Activated CD4-positive, alpha-beta memory T cell treated with anti-CD3 and anti-CD28 coated beads, Interleukin-2, amount 10 ng/mL, durations not matched to agents 7 days and 5 days (primary cell): ENCODE measurements around the gene IL23R. TPM values are rescaled to one million over a fixed set of nuclear protein-coding genes. Genes with fewer than 3 reads are reported as not detected.

Source experiments
- CTCF ChIA-PET: fragments of 350-600 bp; sonication (Branson Sonifier 250); formaldehyde crosslinking; loops from one replicate; lab custom pipeline; 2021; ENCODE audit warnings: antibody characterized with exemption, inconsistent platforms; lab: Charles Lee
- POLR2A ChIA-PET: fragments of 350-600 bp; sonication (Branson Sonifier 250); formaldehyde crosslinking; loops from one replicate; lab custom pipeline; 2021; ENCODE audit warnings: antibody characterized with exemption; lab: Charles Lee
- DNase-seq: peaks from one replicate; pipeline ENCODE4 v3.0.0-alpha.2; 2020
- H3K27ac Mint-ChIP-seq: one replicate; pipeline ENCODE4 v1.8.0; 2021; ENCODE audit warnings: mild to moderate bottlenecking, mixed read lengths
- H3K27me3 Mint-ChIP-seq: one replicate; pipeline ENCODE4 v1.8.0; 2021; ENCODE audit warnings: mixed read lengths
- H3K36me3 Mint-ChIP-seq: one replicate; pipeline ENCODE4 v1.8.0; 2021; ENCODE audit warnings: low read depth, mixed read lengths
- H3K4me1 Mint-ChIP-seq: one replicate; pipeline ENCODE4 v1.8.0; 2021; ENCODE audit warnings: mixed read lengths
- H3K4me3 Mint-ChIP-seq: one replicate; pipeline ENCODE4 v1.8.0; 2021; ENCODE audit warnings: mild to moderate bottlenecking, mixed read lengths
- H3K9me3 Mint-ChIP-seq: one replicate; pipeline ENCODE4 v1.8.0; 2021; ENCODE audit warnings: mixed read lengths
- total RNA-seq, 2 experiments: library from RNA; stranded (reverse); gene quantifications; one replicate each; pipeline ENCODE4 v1.2.3, GENCODE V29; 2021

The IL23R gene
- total RNA-seq, 2 experiments from 2014 or later = 4.2 to 5.0 TPM

DNA sequence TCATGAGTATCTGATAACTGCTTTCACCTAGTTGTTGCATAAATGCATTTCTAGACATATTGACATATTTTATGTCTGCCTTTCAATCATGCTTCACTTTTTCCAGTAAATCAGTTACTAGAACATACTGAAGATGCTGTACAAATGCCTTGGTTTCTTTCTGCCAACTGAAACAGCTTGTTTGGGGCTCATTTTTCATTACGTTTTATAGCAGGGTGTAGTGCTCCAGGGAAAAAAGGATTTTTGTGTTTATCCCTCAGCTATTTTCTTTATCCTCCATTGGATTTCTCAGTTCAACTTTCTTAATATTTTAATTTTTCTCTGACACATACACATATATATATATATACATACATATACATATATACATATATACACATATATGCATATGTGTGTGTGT lies 51.7 kb downstream of the IL23R start:
- no peaks in the 10 kb centered on the region for H3K9me3 Mint-ChIP-seq
- POLR2A ChIA-PET = no interaction called here
- no peak overlapping the region for H3K4me3 Mint-ChIP-seq
- no peak for DNase-seq
- H3K36me3 Mint-ChIP-seq = peaks cover 3% of the 10 kb centered on the region
- H3K27ac Mint-ChIP-seq = no peak overlapping the region
- CTCF ChIA-PET = interaction anchor here (1.0 to 10.7 kb wide), 2 partner anchors 9 to 281 kb away, joined by 3 to 199 read pairs; no protein-coding TSS in a partner anchor
- H3K4me1 Mint-ChIP-seq = peaks cover 12% of the 10 kb centered on the region
- no peaks in the 10 kb centered on the region for H3K27me3 Mint-ChIP-seq

DNA sequence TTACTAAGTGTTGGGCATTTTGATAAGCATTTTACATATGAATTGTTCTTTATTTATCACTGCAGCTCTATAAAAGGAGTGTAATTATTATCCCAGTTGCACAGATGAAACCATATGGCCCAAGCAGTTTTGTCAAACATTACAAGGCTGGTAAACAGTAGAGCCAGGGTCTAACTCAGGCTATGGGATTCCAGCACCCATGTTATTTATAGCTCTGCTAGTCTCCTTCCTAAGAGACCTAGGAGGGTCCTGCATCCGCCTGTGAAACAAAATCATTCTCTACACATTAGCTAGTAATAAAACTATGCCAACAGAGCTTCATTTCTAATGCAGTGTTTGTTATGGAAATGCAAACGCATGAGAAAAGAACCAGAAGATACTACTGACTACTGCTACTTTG lies 58.6 kb downstream of the IL23R start:
- H3K9me3 Mint-ChIP-seq = no peaks in the 10 kb centered on the region
- no peak overlapping the region for H3K4me3 Mint-ChIP-seq
- DNase-seq = no peak
- CTCF ChIA-PET = interaction anchor here (1.4 to 2.7 kb wide), 3 partner anchors 10 to 276 kb away, joined by 6 to 13 read pairs (median 9); no protein-coding TSS in a partner anchor
- POLR2A ChIA-PET = no interaction called here
- H3K27ac Mint-ChIP-seq = no peak overlapping the region
- no peaks in the 10 kb centered on the region for H3K27me3 Mint-ChIP-seq
- peaks cover 7% of the 10 kb centered on the region for H3K4me1 Mint-ChIP-seq
- H3K36me3 Mint-ChIP-seq = no peaks in the 10 kb centered on the region

DNA sequence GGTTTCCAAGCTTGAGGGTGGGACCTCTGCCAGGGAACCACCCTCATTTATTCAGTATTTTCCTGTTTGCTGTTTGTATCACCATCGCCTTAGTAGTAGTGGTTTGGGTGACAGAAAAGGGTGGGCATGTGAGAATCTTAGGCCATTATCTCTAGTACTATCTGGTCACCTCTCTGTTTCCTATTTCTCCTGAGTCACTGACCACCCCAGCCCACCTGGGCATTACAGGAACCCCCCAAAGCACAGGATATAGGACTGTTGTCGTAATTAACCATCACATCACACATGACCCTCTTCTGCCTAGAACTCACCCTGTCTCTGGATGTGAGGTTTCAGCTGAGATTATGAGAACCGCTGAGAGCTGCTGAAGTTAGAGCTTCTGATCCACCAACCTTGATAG lies 60.4 kb downstream of the IL23R start:
- DNase-seq = no peak
- peaks cover 7% of the 10 kb centered on the region for H3K4me1 Mint-ChIP-seq
- no peaks in the 10 kb centered on the region for H3K27me3 Mint-ChIP-seq
- CTCF ChIA-PET = interaction anchor here (2.0 kb wide), 1 partner anchor 12 kb away, joined by 7 read pairs; no protein-coding TSS in a partner anchor
- H3K4me3 Mint-ChIP-seq = no peak overlapping the region
- no peaks in the 10 kb centered on the region for H3K36me3 Mint-ChIP-seq
- POLR2A ChIA-PET = no interaction called here
- no peak overlapping the region for H3K27ac Mint-ChIP-seq
- no peaks in the 10 kb centered on the region for H3K9me3 Mint-ChIP-seq

- CTCF ChIA-PET = interaction anchor here (2.0 kb wide), 1 partner anchor 12 kb away, joined by 7 read pairs; no protein-coding TSS in a partner anchor
- peaks cover 7% of the 10 kb centered on the region for H3K4me1 Mint-ChIP-seq
- no peaks in the 10 kb centered on the region for H3K27me3 Mint-ChIP-seq
- H3K27ac Mint-ChIP-seq = no peak overlapping the region
- no peak for DNase-seq
- no peaks in the 10 kb centered on the region for H3K36me3 Mint-ChIP-seq
- H3K4me3 Mint-ChIP-seq = no peak overlapping the region
- no peaks in the 10 kb centered on the region for H3K9me3 Mint-ChIP-seq
- POLR2A ChIA-PET = no interaction called here
These were observed 60.9 kb downstream of the IL23R start for GRCh38 chr1:67227196-67227595.

- ChIA-PET CTCF (interaction anchor here (1.1 to 2.4 kb wide), 3 partner anchors 14 to 333 kb away, joined by 3 to 9 read pairs (median 5); no protein-coding TSS in a partner anchor), POLR2A (no interaction called here)
- H3K9me3 Mint-ChIP-seq = no peaks in the 10 kb centered on the region
- no peaks in the 10 kb centered on the region for H3K36me3 Mint-ChIP-seq
- no peaks in the 10 kb centered on the region for H3K27me3 Mint-ChIP-seq
- peaks cover 7% of the 10 kb centered on the region for H3K4me1 Mint-ChIP-seq
- no peak for DNase-seq
- H3K27ac Mint-ChIP-seq = no peak overlapping the region
- H3K4me3 Mint-ChIP-seq = no peak overlapping the region
These were observed 62.5 kb downstream of the IL23R start for GRCh38 chr1:67228791-67229190.

DNA sequence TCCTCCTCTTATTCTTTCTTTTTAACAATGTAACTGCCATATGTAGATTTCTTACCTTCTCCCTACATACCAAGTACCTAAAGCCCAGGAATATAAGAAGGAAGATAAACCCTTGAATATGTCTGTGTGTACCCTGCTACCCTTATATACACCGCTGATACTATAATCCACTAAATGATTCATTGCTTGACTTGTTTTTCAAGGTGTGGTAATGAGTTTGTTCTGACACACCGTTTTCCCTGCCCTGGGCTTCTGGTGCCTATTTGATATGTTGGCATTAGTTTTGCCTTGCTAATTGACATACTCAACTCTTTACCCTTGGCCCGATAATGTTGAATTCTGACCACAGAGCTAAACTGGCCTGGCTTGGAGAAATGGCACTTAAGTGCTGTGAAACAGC lies 64.3 kb downstream of the IL23R start:
- CTCF ChIA-PET = interaction anchor here (1.5 to 2.4 kb wide), 2 partner anchors 16 to 19 kb away, joined by 3 to 9 read pairs; no protein-coding TSS in a partner anchor
- H3K9me3 Mint-ChIP-seq = no peaks in the 10 kb centered on the region
- no peaks in the 10 kb centered on the region for H3K36me3 Mint-ChIP-seq
- DNase-seq = no peak
- POLR2A ChIA-PET = no interaction called here
- no peak overlapping the region for H3K4me3 Mint-ChIP-seq
- H3K4me1 Mint-ChIP-seq = peaks cover 9% of the 10 kb centered on the region
- no peak overlapping the region for H3K27ac Mint-ChIP-seq
- H3K27me3 Mint-ChIP-seq = no peaks in the 10 kb centered on the region

DNA sequence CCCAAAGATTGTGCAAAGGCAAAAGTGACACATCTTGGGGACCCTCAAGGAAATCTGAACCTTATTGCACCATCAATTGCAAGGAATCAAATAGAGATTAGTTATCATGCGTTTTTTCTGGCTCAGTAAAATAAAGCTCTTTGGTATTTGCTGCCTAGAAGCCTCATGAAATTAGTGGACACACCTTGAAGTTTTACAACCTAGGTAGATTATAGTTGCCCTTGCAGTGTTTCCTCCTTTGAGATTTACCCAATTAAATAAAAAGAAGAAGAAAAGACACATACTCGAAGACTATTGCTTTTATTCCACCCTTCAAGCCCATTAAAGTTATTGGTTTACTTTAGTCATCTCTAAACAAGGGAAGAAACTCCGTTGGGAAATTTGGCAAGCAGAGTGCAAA lies 70.0 kb downstream of the IL23R start:
- H3K4me3 Mint-ChIP-seq = no peak overlapping the region
- DNase-seq = no peak
- H3K27me3 Mint-ChIP-seq = no peaks in the 10 kb centered on the region
- no peak overlapping the region for H3K27ac Mint-ChIP-seq
- no peaks in the 10 kb centered on the region for H3K9me3 Mint-ChIP-seq
- H3K4me1 Mint-ChIP-seq = peaks cover 5% of the 10 kb centered on the region
- CTCF ChIA-PET = no interaction called here
- POLR2A ChIA-PET = no interaction called here
- H3K36me3 Mint-ChIP-seq = peaks cover 17% of the 10 kb centered on the region

GRCh38 chr1:67239738-67240137 lies 73.5 kb downstream of the IL23R start:
- CTCF ChIA-PET = no interaction called here
- Mint-ChIP-seq H3K4me1 (peaks cover 3% of the 10 kb centered on the region), H3K36me3 (peaks cover 29% of the 10 kb centered on the region), H3K9me3 (peaks cover 7% of the 10 kb centered on the region), H3K4me3 (no peak overlapping the region), H3K27ac (no peak overlapping the region), H3K27me3 (no peaks in the 10 kb centered on the region)
- POLR2A ChIA-PET = no interaction called here
- no peak for DNase-seq

- H3K27ac Mint-ChIP-seq = no peak overlapping the region
- H3K9me3 Mint-ChIP-seq = peaks cover 7% of the 10 kb centered on the region
- CTCF ChIA-PET = interaction anchor here (1.1 kb wide), 2 partner anchors 27 to 259 kb away, joined by 3 to 4 read pairs; no protein-coding TSS in a partner anchor
- DNase-seq = no peak
- POLR2A ChIA-PET = no interaction called here
- peaks cover 3% of the 10 kb centered on the region for H3K4me1 Mint-ChIP-seq
- H3K27me3 Mint-ChIP-seq = no peaks in the 10 kb centered on the region
- no peak overlapping the region for H3K4me3 Mint-ChIP-seq
- peaks cover 42% of the 10 kb centered on the region for H3K36me3 Mint-ChIP-seq
These were observed 75.0 kb downstream of the IL23R start for GRCh38 chr1:67241200-67241746.

DNA sequence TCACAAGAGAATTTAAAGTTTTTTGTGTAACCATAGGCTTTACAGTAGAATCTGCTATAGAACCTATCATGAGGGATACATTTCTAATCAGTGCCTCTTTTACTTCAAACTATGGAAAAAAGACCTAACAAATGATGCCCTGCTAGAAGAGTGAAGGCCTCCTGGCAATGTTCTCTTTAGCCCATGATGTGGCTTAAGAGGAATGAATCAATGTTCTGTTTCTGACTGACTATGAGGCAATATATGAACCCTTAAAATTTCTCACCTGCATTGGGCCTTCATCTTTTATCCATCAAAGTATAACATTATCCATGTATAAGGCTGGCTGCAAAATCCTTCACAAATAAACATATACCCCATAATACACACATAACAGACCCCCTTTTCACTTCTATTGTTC lies 75.8 kb downstream of the IL23R start:
- Mint-ChIP-seq H3K27ac (no peak overlapping the region), H3K36me3 (peaks cover 47% of the 10 kb centered on the region), H3K9me3 (peaks cover 7% of the 10 kb centered on the region), H3K4me3 (no peak overlapping the region), H3K4me1 (peaks cover 3% of the 10 kb centered on the region), H3K27me3 (no peaks in the 10 kb centered on the region)
- POLR2A ChIA-PET = no interaction called here
- no peak for DNase-seq
- CTCF ChIA-PET = interaction anchor here (1.1 kb wide), 1 partner anchor 258 kb away, joined by 3 read pairs; no protein-coding TSS in a partner anchor

DNA sequence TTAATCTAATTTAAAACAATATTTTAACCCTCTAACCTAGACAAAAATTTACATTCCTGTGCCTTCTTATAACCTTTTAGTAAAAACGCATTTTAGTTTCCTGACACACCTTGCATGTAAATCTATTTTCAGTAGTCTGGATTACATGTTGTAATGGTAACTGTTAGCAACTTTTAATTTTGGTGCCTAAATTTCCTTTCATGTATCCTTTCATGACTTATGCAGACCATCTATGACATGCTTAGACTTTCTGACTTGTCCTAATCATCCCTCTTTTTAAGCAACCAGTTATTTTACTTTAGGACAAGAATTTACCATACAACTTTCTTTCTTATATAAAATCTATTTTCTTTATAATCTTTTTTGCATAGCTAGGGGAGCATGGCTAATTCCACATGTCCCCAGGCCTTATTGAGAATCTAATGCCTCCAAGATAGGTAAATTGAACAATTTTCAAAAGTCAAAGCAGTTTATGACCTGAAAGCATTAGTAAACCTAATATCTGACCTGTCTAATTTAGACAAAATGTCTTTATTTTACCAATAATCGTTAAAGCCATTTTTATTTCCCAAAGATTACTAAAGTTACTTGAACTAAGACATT lies 83.9 kb downstream of the IL23R start:
- H3K36me3 Mint-ChIP-seq = peaks cover 41% of the 10 kb centered on the region

DNA sequence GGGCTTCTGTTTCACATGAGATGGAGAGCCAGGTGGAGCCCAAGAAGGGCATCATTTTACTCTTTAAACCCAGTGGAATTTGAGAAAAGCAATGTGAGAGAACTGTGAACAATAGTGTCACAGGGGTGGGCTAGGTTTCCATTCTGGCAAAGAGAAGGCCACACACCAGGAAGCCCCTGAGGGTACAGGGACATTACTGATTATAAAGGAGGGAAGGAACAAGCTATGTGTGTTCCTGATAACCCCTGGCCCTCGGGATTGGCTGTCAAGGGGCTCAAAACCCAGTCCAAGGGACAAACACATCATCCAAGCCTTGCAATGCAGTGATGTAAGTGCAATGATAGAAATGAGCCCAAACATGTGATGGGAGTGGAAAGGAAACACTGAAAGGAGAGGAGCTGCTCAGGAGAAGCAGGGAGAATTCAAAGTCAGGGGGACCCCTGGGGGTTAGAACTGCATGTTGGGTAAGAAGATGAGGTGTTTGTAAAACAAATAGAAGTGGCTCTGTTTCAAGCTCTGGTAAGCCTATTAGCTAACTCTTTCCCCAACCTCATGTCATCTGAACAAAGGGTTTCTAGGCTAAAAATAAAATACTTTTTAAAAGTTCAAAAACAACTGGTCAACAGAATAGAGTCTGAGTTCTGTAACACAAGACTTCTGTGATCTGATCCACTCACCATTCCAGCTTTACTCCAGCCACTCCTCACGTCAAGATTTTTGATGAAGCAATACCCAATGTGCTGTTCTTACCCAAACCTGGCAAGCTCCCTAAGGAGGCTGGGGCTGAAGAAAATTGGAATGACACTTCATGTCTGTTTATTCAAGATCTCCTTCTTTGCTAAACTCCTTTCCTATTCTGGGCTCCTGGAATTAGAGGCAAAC lies 90.3 kb downstream of the IL23R start:
- Mint-ChIP-seq H3K9me3 (peaks cover 3% of the 10 kb centered on the region), H3K36me3 (peaks cover 10% of the 10 kb centered on the region), H3K27me3 (no peaks in the 10 kb centered on the region), H3K4me1 (peaks cover 4% of the 10 kb centered on the region), H3K4me3 (no peak overlapping the region), H3K27ac (no peak overlapping the region)
- ChIA-PET POLR2A (no interaction called here), CTCF (interaction anchor here (1.3 kb wide), 1 partner anchor 44 kb away, joined by 3 read pairs; no protein-coding TSS in a partner anchor)
- DNase-seq = no peak

More for the DNA sequence above, 83.9 kb downstream of the IL23R start:
- H3K27ac Mint-ChIP-seq = no peak overlapping the region
- DNase-seq = no peak
- no peaks in the 10 kb centered on the region for H3K4me1 Mint-ChIP-seq
- H3K27me3 Mint-ChIP-seq = no peaks in the 10 kb centered on the region
- H3K4me3 Mint-ChIP-seq = no peak overlapping the region
- peaks cover 26% of the 10 kb centered on the region for H3K9me3 Mint-ChIP-seq
- CTCF ChIA-PET = no interaction called here
- POLR2A ChIA-PET = no interaction called here

GRCh38 chr1:67257173-67257535 lies 90.9 kb downstream of the IL23R start:
- ChIA-PET POLR2A (no interaction called here), CTCF (interaction anchor here (1.3 kb wide), 1 partner anchor 45 kb away, joined by 3 read pairs; no protein-coding TSS in a partner anchor)
- Mint-ChIP-seq H3K4me3 (no peak overlapping the region), H3K27me3 (no peaks in the 10 kb centered on the region), H3K4me1 (peaks cover 9% of the 10 kb centered on the region), H3K27ac (no peak overlapping the region), H3K9me3 (no peaks in the 10 kb centered on the region), H3K36me3 (peaks cover 8% of the 10 kb centered on the region)
- DNase-seq = no peak
